HepG2 (cell line): ENCODE measurements around the gene DENND2A. TPM values are rescaled to one million over a fixed set of nuclear protein-coding genes. Genes with fewer than 3 reads are reported as not detected.
A peak's percentile ranks its signal among the peaks of the same experiment; 100 is the strongest.

Source experiments
- ATAC-seq: fragments of 200-7000 bp; cut with Tn5 transposase; 3 replicates; pipeline ENCODE4 v1.9.1; 2020; ENCODE audit warnings: mild to moderate bottlenecking, moderate library complexity
- BruUV-seq: library from RNA; stranded (reverse); fragments of 400-500 nt; replicated peaks from 2 replicates; lab custom pipeline; 2021; lab: Mats Ljungman, UMichigan
- CTCF ChIA-PET: fragments of 300-600 bp; formaldehyde crosslinking; extraction: SDS; loops from one replicate; lab custom pipeline; 2021; ENCODE audit warnings: low total read pairs, inconsistent platforms, low intra/inter-chr PET ratio; lab: Yijun Ruan, JAX
- POLR2A ChIA-PET: fragments of 350-600 bp; sonication (Branson Sonifier 250); formaldehyde crosslinking; loops from one replicate; lab custom pipeline; 2020; ENCODE audit warnings: antibody characterized with exemption, inconsistent platforms; lab: Yijun Ruan, JAX
- DNase-seq: peaks from one replicate; pipeline ENCODE4 v3.0.0-alpha.2; 2015; ENCODE audit warnings: low spot score
- FAIRE-seq: peaks from 3 replicates; lab custom pipeline; 2011; peaks lifted over from hg19 to GRCh38; lab: Jason Lieb, UNC
- H2AFZ ChIP-seq: one replicate; pipeline ENCODE4 v1.6.1; 2011; ENCODE audit warnings: low read length, inconsistent platforms
- H3K27ac ChIP-seq: fragments of 300-600 bp; 3 replicates; pipeline ENCODE4 v1.8.0; 2011; ENCODE audit warnings: mixed run types, mild to moderate bottlenecking, mixed read lengths, low read length, inconsistent platforms; ENCODE audit not compliant: insufficient read depth; ENCODE audit errors: extremely low read length
- H3K27me3 ChIP-seq, 2 experiments: fragments of 200-600 bp in 1 of 2; 2 replicates in 1 of 2; 3 replicates in 1 of 2; pipeline versions ENCODE4 v1.6.0 to v1.8.0; 2011; ENCODE audit warnings: low read length in 2 of 2, mild to moderate bottlenecking in 2 of 2, moderate library complexity in 2 of 2, inconsistent platforms in 1 of 2; ENCODE audit not compliant: insufficient read depth in 2 of 2, control insufficient read depth in 1 of 2
- H3K36me3 ChIP-seq, 2 experiments: fragments of 200-600 bp in 1 of 2; replicated peaks in 1 of 2; 2 replicates in 1 of 2; 3 replicates in 1 of 2; pipeline versions ENCODE4 v1.5.1 to v1.8.0; 2011; ENCODE audit warnings: low read length in 2 of 2, inconsistent platforms in 1 of 2; ENCODE audit not compliant: insufficient read depth in 2 of 2, control insufficient read depth in 1 of 2
- H3K4me1 ChIP-seq: 2 replicates; pipeline ENCODE4 v1.5.1; 2012; ENCODE audit warnings: low read length, inconsistent platforms; ENCODE audit not compliant: insufficient read depth
- H3K4me2 ChIP-seq: 2 replicates; pipeline ENCODE4 v1.6.0; 2011; ENCODE audit warnings: low read depth, low read length, inconsistent platforms
- H3K4me3 ChIP-seq, 3 experiments: fragments of 200-600 bp in 1 of 3; sonication (generic), shearing (Covaris generic) in 1 of 3; replicated peaks in 1 of 3; 2 replicates each; pipeline ENCODE4 v1.5.1; 2011 to 2016; ENCODE audit warnings: low read length in 3 of 3, inconsistent platforms in 2 of 3, low read depth in 2 of 3, mild to moderate bottlenecking in 2 of 3, control low read depth in 1 of 3, mixed read lengths in 1 of 3; ENCODE audit not compliant: insufficient read depth in 1 of 3
- H3K79me2 ChIP-seq: one replicate; pipeline ENCODE4 v1.6.1; 2011; ENCODE audit warnings: low read length, inconsistent platforms; ENCODE audit not compliant: insufficient read depth
- H3K9ac ChIP-seq: 2 replicates; pipeline ENCODE4 v1.6.0; 2011; ENCODE audit warnings: mild to moderate bottlenecking, low read depth, low read length, inconsistent platforms; ENCODE audit not compliant: insufficient read depth
- H3K9me3 ChIP-seq: 2 replicates; pipeline ENCODE4 v1.5.1; 2012; ENCODE audit warnings: mild to moderate bottlenecking, low read length
- H4K20me1 ChIP-seq: 2 replicates; pipeline ENCODE4 v1.6.0; 2011; ENCODE audit warnings: inconsistent platforms, mild to moderate bottlenecking, low read length, moderate library complexity; ENCODE audit not compliant: insufficient read depth
- CEBPB ChIP-seq: IDR thresholded peaks from 2 replicates; pipeline ENCODE4 v1.6.1; 2011; ENCODE audit warnings: low read depth, low read length, improper control_type of control experiment, borderline replicate concordance
- FOXJ3 ChIP-seq: sonication (generic); formaldehyde crosslinking; IDR thresholded peaks from 2 replicates; pipeline ENCODE4 v1.4.0; 2020; ENCODE audit warnings: missing genetic modification reagents, mild to moderate bottlenecking, borderline replicate concordance
- GATAD2A ChIP-seq: IDR thresholded peaks from 2 replicates; pipeline ENCODE4 v1.6.1; 2016
- KMT2B ChIP-seq: IDR thresholded peaks from 2 replicates; pipeline ENCODE4 v1.6.1; 2016; ENCODE audit warnings: missing genetic modification reagents, missing compliant biosample characterization
- NCOA2 ChIP-seq: sonication (generic); formaldehyde crosslinking; IDR thresholded peaks from 2 replicates; pipeline ENCODE4 v1.8.0; 2022; ENCODE audit warnings: inconsistent platforms
- NFE2 ChIP-seq: sonication (generic); formaldehyde crosslinking; IDR thresholded peaks from 2 replicates; pipeline ENCODE4 v1.4.0; 2020; ENCODE audit warnings: missing genetic modification reagents
- NFE2L1 ChIP-seq: sonication (generic); formaldehyde crosslinking; IDR thresholded peaks from 2 replicates; pipeline ENCODE4 v1.4.0; 2020; ENCODE audit warnings: missing genetic modification reagents, mild to moderate bottlenecking, borderline replicate concordance
- SALL1 ChIP-seq: sonication (generic); formaldehyde crosslinking; IDR thresholded peaks from 2 replicates; pipeline ENCODE4 v1.8.0; 2022; ENCODE audit warnings: mild to moderate bottlenecking, missing genetic modification reagents
- SP4 ChIP-seq: sonication (generic); formaldehyde crosslinking; IDR thresholded peaks from 2 replicates; pipeline ENCODE4 v1.8.1; 2023; ENCODE audit warnings: mild to moderate bottlenecking, missing genetic modification reagents
- TEAD3 ChIP-seq: optimal IDR thresholded peaks from 2 replicates; pipeline ENCODE3; 2016; ENCODE audit warnings: borderline replicate concordance
- ZNF335 ChIP-seq: sonication (generic); formaldehyde crosslinking; IDR thresholded peaks from 2 replicates; pipeline ENCODE4 v1.4.0; 2020; ENCODE audit warnings: missing genetic modification reagents
- ZNF724P ChIP-seq: sonication (generic); formaldehyde crosslinking; IDR thresholded peaks from 2 replicates; pipeline ENCODE4 v1.8.0; 2022; ENCODE audit warnings: missing genetic modification reagents, borderline replicate concordance
- ZNF761 ChIP-seq: sonication (generic); formaldehyde crosslinking; conservative IDR thresholded peaks from 2 replicates; pipeline ENCODE4 v1.4.0; 2020; ENCODE audit warnings: mild to moderate bottlenecking, missing genetic modification reagents
- WGBS: methylation state at CpG from one replicate; pipeline ENCODE4 v1.1.6; 2017; ENCODE audit warnings: low lambda C conversion rate; 5-methylcytosine and 5-hydroxymethylcytosine counted together
- in situ Hi-C: cut with HindIII; loops from 2 replicates; pipeline ENCODE4 v1.10.0; 2017; ENCODE audit warnings: low pct_unique_long_range_greater_than_20kb; ENCODE audit not compliant: extremely low pct_ligation_motif_present
- intact Hi-C: fragments of 100-400 bp; cut with micrococcal nuclease; formaldehyde crosslinking; loops from one replicate; pipeline ENCODE4 v1.10.0; 2022; ENCODE audit not compliant: unreplicated experiment
- polyA plus RNA-seq, 8 experiments: library from polyadenylated mRNA; depleted of rRNA in 3 of 8; stranded (reverse) in 7 of 8; unstranded in 1 of 8; fragments of >200 nt; fragmentation: Illumina TruSeq in 4 of 8; extraction: Trizol in 4 of 8; gene quantifications; 2 replicates each; pipeline versions ENCODE4 v1.2.1 to v1.2.3, GENCODE V29; 2011 to 2016; ENCODE audit warnings: low read depth in 4 of 8, missing spikeins in 1 of 8, mixed read lengths in 1 of 8; ENCODE audit not compliant: insufficient read depth in 1 of 8
- total RNA-seq, 5 experiments: library from RNA; depleted of rRNA; stranded (reverse); fragments of >200 nt; fragmentation: Illumina TruSeq; extraction: Trizol; gene quantifications; 2 replicates each; pipeline ENCODE4 v1.2.3, GENCODE V29; 2016; ENCODE audit warnings: low read depth in 1 of 5
- TF ChIP-seq, protein P1 (sequence below): sonication (generic); formaldehyde crosslinking; IDR thresholded peaks from 2 replicates; pipeline ENCODE4 v1.4.0; 2020; ENCODE audit warnings: missing genetic modification reagents, borderline replicate concordance
- TF ChIP-seq, protein P2 (sequence below): sonication (generic); formaldehyde crosslinking; IDR thresholded peaks from 2 replicates; pipeline ENCODE4 v1.8.0; 2022; ENCODE audit warnings: mild to moderate bottlenecking, missing genetic modification reagents
- TF ChIP-seq, protein P3 (sequence below): sonication (generic); formaldehyde crosslinking; IDR thresholded peaks from 2 replicates; pipeline ENCODE4 v1.5.0; 2020; ENCODE audit warnings: missing genetic modification reagents
- TF ChIP-seq, protein P4 (sequence below), 2 experiments: fragments of 450-650 bp in 1 of 2; sonication (generic) in 1 of 2; formaldehyde crosslinking; IDR thresholded peaks; 2 replicates each; pipeline versions ENCODE4 v1.5.0 to v1.8.0; 2020 to 2022; ENCODE audit warnings: mild to moderate bottlenecking in 1 of 2, missing genetic modification reagents in 1 of 2

The DENND2A gene
- total and polyA plus RNA-seq, 2 of the 13 experiments (the other 11 are each of a cell fraction or from before 2014, with no cell fraction given): not detected

DNA sequence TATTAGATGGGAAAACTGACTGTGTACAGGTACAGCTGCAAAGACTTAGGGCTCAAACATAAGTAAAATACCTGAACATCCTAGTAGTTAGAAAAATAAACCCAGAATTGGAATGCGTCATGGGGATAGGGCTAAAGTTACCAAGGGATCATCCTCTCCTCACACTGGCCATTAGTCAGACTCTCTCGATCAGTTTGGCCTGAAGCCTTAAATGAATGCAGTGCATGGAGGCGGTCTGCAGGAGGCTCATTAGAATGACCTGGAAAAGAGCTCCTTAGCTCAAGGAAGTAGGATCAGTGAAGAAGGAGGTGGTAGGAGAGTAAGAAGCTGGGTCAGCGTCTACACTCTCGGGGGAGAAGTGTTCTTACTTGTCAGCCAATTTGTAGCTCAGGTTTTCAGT, 35.3 kb downstream of the DENND2A start (continued):
- TF ChIP-seq, protein P1, sequence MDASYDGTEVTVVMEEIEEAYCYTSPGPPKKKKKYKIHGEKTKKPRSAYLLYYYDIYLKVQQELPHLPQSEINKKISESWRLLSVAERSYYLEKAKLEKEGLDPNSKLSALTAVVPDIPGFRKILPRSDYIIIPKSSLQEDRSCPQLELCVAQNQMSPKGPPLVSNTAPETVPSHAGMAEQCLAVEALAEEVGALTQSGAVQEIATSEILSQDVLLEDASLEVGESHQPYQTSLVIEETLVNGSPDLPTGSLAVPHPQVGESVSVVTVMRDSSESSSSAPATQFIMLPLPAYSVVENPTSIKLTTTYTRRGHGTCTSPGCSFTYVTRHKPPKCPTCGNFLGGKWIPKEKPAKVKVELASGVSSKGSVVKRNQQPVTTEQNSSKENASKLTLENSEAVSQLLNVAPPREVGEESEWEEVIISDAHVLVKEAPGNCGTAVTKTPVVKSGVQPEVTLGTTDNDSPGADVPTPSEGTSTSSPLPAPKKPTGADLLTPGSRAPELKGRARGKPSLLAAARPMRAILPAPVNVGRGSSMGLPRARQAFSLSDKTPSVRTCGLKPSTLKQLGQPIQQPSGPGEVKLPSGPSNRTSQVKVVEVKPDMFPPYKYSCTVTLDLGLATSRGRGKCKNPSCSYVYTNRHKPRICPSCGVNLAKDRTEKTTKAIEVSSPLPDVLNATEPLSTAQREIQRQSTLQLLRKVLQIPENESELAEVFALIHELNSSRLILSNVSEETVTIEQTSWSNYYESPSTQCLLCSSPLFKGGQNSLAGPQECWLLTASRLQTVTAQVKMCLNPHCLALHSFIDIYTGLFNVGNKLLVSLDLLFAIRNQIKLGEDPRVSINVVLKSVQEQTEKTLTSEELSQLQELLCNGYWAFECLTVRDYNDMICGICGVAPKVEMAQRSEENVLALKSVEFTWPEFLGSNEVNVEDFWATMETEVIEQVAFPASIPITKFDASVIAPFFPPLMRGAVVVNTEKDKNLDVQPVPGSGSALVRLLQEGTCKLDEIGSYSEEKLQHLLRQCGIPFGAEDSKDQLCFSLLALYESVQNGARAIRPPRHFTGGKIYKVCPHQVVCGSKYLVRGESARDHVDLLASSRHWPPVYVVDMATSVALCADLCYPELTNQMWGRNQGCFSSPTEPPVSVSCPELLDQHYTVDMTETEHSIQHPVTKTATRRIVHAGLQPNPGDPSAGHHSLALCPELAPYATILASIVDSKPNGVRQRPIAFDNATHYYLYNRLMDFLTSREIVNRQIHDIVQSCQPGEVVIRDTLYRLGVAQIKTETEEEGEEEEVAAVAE (CRISPR knock-in tag): no peak
- TF ChIP-seq NCOA2 (CRISPR knock-in tag): no peak
- TF ChIP-seq NFE2: no peak
- TF ChIP-seq ZNF724P (CRISPR knock-in tag): no peak
- TF ChIP-seq NFE2L1 (CRISPR knock-in tag): no peak
- TF ChIP-seq TEAD3 (CRISPR knock-in tag): no peak
- TF ChIP-seq GATAD2A: no peak
- no peak for TF ChIP-seq SP4 (CRISPR knock-in tag)

DNA sequence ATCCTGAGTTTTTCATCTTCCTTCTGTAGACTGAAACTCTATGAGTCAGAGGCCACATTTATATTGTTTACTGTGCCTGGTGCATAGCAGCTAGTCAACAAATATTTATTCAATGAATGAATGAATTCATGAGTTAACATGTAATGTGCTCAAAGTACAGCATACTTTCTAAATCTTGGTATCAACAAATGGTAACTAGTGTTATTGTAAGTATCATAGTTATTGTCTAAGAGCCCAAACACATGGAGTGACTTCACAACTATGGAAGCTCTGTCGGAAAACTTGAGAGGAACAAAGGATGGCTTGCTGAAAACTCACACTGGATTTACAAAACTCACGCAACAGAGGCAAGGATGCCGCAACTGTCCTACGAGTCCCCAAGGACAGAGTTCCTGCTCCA, 35.9 kb downstream of the DENND2A start:
- Histone ChIP-seq H3K9ac (no peak overlapping the region), H3K27me3 (peaks cover 0 to 7% of the 10 kb centered on the region in 2 experiments; a peak in 1 of 5 replicates), H3K4me2 (no peak overlapping the region), H3K79me2 (no peaks in the 10 kb centered on the region), H3K4me3 (no peak overlapping the region), H4K20me1 (no peaks in the 10 kb centered on the region), H3K27ac (no peak overlapping the region), H3K9me3 (no peaks in the 10 kb centered on the region), H3K36me3 (no peaks in the 10 kb centered on the region), H2AFZ (no peak overlapping the region), H3K4me1 (peaks cover 11% of the 10 kb centered on the region)
- FAIRE-seq (no peak), DNase-seq (peak; percentile 27), ATAC-seq (peak; percentile 41; the same call in 2 of the 3 replicates)
- TF ChIP-seq ZNF335 (CRISPR knock-in tag) (no peak), SALL1 (no peak), ZNF761 (no peak), FOXJ3 (CRISPR knock-in tag) (no peak), KMT2B (no peak), CEBPB (peak; percentile 22; the same call in 1 of the 2 replicates)
- TF ChIP-seq, protein P2, sequence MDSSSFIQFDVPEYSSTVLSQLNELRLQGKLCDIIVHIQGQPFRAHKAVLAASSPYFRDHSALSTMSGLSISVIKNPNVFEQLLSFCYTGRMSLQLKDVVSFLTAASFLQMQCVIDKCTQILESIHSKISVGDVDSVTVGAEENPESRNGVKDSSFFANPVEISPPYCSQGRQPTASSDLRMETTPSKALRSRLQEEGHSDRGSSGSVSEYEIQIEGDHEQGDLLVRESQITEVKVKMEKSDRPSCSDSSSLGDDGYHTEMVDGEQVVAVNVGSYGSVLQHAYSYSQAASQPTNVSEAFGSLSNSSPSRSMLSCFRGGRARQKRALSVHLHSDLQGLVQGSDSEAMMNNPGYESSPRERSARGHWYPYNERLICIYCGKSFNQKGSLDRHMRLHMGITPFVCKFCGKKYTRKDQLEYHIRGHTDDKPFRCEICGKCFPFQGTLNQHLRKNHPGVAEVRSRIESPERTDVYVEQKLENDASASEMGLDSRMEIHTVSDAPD (CRISPR knock-in tag): no peak
- TF ChIP-seq, protein P3, sequence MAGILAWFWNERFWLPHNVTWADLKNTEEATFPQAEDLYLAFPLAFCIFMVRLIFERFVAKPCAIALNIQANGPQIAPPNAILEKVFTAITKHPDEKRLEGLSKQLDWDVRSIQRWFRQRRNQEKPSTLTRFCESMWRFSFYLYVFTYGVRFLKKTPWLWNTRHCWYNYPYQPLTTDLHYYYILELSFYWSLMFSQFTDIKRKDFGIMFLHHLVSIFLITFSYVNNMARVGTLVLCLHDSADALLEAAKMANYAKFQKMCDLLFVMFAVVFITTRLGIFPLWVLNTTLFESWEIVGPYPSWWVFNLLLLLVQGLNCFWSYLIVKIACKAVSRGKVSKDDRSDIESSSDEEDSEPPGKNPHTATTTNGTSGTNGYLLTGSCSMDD (CRISPR knock-in tag): no peak
- TF ChIP-seq, protein P4, sequence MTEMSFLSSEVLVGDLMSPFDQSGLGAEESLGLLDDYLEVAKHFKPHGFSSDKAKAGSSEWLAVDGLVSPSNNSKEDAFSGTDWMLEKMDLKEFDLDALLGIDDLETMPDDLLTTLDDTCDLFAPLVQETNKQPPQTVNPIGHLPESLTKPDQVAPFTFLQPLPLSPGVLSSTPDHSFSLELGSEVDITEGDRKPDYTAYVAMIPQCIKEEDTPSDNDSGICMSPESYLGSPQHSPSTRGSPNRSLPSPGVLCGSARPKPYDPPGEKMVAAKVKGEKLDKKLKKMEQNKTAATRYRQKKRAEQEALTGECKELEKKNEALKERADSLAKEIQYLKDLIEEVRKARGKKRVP (CRISPR knock-in tag; IDR thresholded peaks at IDR 0.05): peak in 1 of 2 experiments; percentile 53; a peak in 1 of 4 replicates
- in situ Hi-C loops: no loop called here
- ChIA-PET CTCF (no interaction called here), POLR2A (no interaction called here)
- 14% methylated on average over 4 of the region's 4 CpGs for WGBS
- no TSS peak for BruUV-seq
- intact Hi-C loops: no loop called here
